GM11168 (cell line): ENCODE data around the gene OR2H1.
"Not testable (repeated sequence)": the region's sequence is repeated elsewhere in the genome, so short reads cannot be mapped to it uniquely, and the experiment has no call there.

Experiments used
- in situ Hi-C: fragments of 300-500 bp; cut with MboI; formaldehyde crosslinking; loops from one replicate; pipeline ENCODE4 v1.12.0; 2022; ENCODE audit warnings: low sequenced_read_pairs; ENCODE audit not compliant: unreplicated experiment

OR2H1 gene

DNA sequence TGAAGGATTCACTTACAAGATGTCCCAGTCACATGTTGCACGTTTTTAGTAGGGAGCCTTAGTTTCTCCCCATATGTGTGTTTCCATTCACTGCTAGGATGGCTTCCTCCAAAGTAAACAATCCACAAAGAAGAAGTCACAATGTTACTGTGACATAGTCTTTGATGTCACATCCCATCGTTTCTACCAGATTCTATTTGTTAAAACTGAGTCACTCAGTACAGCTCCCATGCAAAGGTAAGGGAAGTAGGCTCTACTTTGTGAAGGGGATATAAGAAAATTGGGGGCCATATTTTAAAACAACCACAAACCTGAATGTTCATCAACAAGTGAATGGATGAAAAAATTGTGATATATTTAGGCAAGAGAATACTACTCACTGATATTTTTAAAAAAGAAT is at the start of gene OR2H1, which contains the start of gene OR11A1:
Gene OR2H1 (plus strand): TSS at position 185 of the 400 bp plus-strand sequence. CDS start 4,615 bp downstream, outside the sequence.
Gene OR11A1 (minus strand): TSS at position 101 of the 400 bp plus-strand sequence. CDS start 29,430 bp downstream, outside the sequence.
- in situ Hi-C loops: no loop called here

DNA sequence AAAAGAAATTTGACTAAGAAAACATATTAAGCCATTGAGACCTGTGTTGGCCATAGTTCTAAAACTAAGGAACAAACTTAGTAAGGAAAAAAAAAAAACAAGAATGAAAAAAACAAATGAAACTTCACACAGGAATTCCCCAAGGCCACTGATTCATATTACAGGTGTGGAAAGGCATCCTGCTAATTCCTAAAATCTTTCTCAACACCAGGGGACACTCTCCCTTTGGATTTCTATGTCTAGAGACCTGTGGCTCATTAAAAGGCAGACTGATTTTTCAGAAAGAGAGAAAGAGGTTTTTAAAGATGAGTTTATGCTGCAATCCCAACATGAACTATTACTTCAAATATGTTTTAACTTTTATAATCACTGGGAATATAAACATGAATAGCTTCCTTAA is 42.4 kb upstream of the OR2H1 start, which contains the start of gene OR12D1:
Gene OR12D1 (plus strand): TSS at position 341 of the 400 bp plus-strand sequence.
- in situ Hi-C loops: no loop called here

DNA sequence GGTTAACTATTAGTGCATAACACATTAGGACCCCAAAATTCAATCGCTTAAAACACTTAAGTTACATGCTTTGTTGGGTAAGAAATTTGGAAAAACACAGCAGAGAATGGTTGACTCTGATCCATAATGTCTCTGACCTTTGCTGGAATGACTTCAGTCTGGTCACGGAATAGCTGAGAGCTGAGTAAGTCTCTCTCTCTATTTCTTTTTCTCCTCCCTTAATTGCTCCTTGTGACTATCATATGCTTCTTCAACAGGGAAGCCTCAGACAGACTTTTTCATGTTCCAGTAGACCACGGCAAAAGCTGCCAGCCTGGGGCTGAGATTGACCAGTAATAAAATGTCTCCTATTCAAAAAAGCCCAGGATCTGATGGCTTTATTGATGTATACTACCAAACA is 37.4 kb upstream of the OR2H1 start:
- in situ Hi-C loops: no loop called here

DNA sequence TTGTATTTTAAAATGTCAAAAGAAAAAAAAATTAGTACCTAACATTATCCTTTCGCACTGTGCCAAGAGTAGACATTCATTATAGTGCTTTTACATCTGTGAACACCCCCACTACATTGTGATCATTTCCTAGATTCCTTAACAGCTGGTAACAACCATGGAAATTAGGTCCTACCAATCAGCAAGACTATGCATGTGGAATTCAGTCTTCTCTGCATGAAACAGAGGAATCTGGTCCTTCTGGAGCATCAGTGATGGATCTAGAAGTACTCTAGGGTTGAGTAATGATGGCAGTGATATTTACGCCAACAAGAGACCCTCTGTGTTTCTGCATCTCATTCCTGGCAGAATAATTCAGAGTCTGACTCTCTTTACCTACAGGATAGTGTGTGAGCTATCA is 32.8 kb upstream of the OR2H1 start:
- in situ Hi-C loops: no loop called here

DNA sequence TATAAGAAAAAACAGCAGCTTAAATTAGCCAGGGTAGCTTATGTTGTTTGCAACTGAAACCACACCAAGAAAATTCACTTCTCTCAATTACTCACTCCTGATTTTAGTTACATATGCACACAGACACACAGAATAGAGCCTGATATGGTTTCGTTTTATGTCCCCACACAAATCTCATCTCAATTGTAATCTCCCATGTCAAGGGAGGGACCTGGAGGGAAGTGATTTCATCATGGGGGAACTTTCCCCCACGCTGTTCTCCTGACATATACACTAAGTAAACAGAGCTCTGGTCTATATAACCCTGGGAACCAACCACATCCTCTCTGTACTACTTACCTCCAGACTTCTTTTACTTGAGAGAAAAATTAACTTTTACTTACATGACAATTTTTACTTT is 32.4 kb upstream of the OR2H1 start:
- in situ Hi-C loops: no loop called here

DNA sequence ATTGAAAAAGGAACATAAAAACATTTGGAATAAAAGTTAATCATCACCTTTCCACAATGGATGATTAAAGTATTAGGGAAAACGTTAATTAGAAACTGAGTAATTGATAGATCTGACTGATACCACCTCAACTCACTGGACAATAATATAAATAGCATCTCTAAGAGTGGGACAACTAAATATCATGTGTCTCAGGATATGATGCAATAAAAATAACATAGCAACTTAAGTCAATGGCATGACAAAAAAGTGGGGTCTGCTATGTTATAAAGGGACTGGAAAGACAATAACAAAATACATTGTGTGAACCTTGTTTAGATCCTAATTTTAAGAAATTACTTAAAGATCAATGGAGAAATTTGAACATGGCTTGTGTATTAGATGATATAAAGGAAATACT is 31.9 kb upstream of the OR2H1 start:
- in situ Hi-C loops: no loop called here

DNA sequence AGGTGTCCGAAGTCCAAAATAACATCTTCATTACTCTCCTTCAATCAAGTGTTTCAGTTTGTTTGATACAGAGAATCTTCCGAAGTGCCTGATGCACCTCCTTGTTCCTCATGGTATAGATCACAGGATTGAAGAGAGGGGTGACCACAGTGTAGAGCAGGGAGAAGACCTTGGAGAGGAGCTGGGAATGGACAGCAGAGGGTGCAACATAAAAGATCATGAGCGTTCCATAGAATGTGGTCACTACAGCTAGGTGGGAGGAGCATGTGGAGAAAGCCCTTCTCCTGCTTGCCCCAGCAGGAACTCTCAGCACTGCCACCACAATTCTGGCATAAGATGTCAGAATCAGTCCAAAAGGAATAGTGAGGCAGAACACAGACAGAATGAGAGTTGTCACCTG is 30.3 kb upstream of the OR2H1 start:
- in situ Hi-C loops: no loop called here

DNA sequence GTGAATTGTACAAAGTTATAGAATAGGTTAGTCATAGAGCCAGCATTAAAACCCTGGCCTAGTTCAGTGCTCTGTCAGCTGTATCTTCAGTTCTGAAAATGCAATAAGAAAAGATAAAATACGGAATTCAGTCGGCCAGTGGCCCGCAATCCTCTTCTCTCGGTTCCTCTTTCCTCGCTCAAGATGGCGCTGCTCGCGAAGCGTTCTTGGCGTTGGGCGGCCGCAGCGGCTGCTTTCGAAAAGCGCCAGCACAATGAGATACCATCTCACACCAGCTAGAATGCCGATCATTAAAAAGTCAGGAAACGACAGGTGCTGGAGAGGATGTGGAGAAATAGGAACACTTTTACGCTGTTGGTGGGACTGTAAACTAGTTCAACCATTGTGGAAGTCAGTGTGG is 20.2 kb upstream of the OR2H1 start:
- in situ Hi-C loops: not testable (repeated sequence)

DNA sequence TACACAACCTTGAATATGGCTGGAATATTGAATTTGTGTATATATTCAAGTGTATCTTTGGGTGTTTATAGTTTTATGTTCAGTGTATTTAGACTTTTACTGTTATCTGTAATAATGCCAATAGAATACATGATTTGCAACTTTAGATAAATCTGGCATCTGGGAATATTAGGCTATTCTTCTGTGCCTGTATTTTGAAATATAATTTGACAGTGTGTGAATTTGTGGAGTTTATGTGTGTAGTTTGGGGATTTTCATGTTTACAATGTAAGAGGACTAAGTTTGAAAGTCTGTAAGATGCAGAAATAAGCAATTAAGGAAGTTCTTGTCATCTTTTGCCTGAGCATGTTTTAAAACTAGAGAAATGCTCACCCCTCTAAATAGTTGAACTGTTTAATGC is 17.9 kb upstream of the OR2H1 start, which contains the start of gene OR10C1:
Gene OR10C1 (plus strand): TSS at position 301 of the 400 bp plus-strand sequence. CDS start 710 bp downstream, outside the sequence.
- in situ Hi-C loops: no loop called here

DNA sequence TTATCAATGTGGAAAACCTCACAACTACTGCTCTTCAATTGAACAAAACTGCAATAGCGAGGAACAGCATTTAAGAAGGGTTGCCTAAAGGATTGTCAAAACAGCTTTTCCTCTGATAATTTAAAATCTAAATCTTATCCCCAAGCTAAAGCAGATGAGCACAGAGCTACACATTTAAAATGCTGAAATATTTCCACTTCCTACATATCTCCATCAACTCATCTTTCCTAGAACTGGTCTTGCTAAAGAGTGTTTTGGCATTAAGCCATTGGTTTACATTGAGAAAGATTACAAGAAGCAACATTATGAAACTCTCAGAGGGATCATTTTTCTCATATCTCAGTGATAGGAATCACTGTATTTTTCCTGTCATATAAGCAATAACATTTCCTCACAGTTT is 14.2 kb upstream of the OR2H1 start:
- in situ Hi-C loops: no loop called here

DNA sequence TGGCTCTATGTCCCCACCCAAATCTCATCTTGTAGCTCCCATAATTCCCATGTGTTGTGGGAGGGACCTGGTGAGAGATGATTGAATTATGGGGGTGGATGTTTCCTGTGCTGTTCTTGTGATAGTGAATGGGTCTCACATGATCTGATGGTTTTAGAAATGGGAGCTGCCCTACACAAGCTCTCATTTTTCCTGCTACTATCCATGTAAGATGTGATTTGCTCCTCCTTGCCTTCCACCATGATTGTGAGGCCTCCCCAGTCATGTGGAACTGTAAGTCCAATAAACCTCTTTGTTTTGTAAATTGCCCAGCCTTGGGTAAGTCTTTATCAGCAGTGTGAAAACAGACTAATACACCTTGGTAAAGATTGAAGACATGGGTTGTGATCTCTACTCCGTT is 12.9 kb upstream of the OR2H1 start:
- in situ Hi-C loops: not testable (repeated sequence)

DNA sequence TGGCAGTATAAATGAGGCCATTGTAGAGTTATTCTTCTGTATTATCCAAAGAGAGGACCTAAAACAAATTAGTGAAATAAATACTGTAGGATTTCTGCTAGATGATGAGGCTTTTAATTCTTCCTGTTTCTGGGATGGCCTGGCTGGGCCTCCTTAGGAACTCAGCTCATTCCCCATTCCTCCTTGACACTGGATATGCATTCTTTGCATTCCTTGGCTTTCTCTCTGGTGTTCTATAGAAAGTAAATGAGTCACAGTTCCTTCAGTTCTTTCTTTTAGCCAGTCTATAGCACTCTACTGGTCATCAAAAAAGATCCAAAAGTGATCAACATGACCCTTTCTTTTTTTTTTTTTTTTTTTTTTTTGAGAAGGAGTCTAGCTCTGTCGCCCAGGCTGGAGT is 9.3 kb upstream of the OR2H1 start:
- in situ Hi-C loops: no loop called here

DNA sequence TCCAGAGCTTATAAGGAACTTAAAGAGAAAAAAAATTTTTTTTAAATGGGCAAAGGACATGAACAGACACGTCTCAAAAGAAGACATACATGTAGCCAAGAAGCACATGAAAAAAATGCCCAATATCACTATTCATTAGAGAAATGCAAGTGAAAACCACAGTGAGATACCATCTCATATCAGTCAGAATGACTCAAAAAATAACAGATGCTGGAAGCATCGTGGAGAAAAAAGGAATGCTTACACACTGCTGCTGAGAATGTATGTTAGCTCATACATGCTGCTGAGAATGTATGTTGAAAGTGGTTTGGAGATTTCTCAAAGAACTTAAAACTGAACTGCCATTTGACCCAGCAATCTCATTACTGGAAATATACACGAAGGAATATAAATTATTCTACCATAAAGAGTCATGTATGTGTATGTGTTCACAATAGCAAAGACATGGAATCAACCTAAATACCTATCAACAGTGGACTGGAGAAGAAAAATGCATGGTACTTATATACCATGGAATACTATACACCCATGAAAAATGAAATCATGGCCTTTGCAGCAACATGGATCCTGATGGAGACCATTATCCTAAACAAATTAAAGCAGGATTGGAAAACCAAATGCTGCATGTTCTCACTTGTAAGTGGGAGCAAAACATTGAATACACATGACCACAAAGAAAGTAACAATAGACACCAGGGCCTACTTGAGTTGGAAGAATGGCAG is 5.3 kb upstream of the OR2H1 start:
- in situ Hi-C loops: no loop called here

DNA sequence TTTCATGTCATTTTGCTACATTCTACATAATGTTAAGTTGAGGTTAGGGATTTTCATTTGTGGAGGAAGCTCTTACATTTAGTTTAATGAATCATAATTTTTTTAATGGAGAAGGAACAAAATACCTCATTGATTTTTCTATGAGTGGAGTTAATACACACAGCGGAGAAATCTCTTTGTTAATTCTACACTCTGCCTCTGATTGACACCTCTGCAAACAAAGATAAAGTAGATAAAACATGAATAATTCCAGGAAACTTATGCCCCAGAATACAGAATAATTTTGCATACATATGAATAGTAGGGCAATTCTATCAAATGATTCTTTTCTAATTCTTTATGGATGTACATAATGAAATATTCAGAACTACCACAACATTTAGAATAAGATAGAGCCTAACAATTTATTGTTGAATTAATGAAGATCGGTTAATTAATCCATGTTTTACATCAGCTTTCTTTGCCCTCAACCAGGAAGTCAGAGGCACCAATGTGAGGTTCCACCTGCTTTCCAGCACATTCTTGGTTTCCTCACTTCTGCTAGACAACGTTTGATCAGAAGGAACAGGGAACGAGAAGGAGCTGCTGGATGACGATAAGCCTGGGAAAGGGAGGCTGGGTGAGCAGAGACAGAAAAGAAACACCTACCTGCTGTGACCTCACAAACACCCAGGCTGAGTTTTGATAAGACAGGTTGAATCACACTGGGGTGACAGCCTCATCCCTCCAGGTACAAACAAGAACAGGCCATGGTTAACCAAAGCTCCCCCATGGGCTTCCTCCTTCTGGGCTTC is 4.3 kb downstream of the OR2H1 start:
- in situ Hi-C loops: no loop called here

DNA sequence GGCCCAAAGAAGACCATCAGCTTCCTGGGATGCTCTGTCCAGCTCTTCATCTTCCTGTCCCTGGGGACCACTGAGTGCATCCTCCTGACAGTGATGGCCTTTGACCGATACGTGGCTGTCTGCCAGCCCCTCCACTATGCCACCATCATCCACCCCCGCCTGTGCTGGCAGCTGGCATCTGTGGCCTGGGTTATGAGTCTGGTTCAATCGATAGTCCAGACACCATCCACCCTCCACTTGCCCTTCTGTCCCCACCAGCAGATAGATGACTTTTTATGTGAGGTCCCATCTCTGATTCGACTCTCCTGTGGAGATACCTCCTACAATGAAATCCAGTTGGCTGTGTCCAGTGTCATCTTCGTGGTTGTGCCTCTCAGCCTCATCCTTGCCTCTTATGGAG is 5.1 kb downstream of the OR2H1 start:
- in situ Hi-C loops: no loop called here

DNA sequence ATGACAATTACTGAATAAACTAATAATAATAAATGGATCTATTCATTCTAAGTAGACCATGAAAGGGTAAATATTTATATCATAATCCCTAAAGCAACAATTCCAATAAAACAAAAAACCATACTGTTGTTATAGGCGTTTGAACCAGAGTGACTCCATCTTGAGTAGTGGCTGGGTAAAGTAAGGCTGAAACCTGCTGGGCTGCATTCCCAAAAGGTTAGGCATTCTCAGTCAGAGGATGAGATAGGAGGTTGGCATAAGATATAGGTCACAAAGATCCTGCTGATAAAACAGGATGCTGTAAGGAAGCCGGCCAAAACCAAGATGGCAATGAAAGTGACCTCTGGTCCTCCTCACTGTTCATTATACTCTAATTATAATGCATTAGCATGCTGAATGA is 8.3 kb downstream of the OR2H1 start:
- in situ Hi-C loops: no loop called here

DNA sequence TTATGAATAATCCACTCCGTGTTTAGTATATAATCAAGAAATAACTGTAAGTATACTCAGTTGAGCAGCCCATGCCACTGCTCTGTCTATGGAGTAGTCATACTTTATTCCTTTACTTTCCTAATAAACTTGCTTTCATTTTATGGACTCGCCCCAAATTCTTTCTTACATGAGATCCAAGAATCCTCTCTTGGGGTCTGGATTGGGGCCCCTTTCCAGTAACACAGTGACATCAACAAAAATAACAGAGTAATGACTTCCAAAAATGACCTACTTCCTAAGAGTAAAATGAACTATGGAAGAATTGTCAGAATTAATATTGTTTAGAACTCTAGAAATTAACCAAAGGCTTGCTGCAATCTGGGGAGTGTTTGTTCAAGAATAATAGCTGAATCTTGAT is 8.8 kb downstream of the OR2H1 start:
- in situ Hi-C loops: no loop called here

DNA sequence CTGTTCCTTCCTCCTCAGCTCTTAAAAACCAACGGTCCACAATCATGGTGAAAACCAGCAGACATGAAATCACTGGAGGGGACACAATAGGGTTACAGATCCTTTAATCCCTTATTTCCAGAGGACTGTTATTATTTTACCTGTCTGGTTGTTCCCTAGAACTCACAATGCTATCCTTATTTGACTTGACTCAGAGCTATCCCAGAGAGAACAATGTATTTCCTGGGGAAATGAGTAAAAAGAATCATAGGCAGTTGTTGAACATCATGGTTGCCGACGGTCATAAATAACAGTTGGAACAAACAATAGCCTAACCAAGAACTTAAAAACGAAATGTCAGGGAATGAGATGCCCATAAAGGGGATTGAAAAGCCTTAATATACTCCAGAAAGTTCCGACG is 9.3 kb downstream of the OR2H1 start:
- in situ Hi-C loops: no loop called here

DNA sequence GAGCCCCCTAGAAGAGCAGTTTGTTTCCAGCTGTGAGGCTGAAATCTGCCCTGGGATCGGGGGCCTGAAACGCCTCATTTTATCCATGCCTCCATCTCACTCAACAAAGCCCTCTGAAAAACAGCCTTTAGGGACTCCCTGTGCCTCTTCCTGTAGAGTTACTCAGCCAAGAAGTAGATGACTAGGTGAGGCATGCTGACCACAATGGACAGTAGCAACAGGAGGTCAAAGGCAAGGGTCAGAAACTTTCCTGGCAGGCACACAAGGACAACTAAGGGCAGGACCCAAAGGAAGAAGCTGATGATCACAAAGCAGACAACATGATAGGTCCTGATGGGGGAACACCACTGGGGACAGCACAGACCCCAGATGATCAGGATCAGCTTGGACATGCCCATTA is 18.0 kb downstream of the OR2H1 start:
- in situ Hi-C loops: no loop called here

DNA sequence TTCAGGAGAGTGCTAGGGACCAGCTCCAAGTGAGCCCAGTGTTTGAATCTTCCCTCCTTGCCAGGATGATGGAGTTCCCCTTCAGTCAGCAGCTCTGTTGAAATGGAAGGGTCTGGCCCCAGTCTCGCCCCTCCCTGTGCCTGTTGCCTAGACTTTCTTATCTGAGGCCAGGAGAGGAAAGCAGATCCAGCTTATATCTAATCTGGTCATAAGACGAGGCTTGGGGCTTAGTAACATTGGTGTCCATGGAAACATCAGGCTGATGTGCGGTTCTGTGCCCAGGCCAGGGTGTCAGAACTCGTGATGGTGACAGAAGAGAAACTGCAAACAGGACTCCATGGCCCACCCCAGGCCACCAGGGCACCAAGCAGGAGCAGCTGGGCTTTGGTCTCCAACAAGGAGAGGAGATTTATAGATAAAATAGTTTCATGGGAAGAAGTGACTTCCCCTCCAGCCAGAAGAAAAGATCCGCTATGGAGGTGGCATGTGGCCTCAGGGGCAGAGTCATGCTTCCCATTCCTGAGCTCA is 21.0 kb downstream of the OR2H1 start:
- in situ Hi-C loops: no loop called here

DNA sequence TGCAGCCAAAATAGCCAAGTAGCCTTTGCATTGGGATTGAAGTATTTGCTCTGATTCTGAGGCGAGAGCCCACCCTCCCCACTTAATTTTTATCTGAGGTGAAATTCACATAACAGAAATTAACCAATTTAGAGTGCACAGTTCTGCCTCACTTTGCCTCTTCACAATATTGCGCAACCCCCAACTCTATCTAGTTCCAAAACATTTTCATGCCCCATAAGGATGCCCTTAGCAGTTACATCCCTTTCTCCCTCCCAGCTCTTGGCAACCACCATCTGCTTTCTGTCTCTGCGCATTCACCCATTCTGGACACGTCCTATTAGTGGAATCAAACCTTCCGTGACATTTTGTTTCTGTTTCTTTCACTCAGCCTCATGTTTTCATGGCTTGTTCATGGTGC is 21.8 kb downstream of the OR2H1 start:
- in situ Hi-C loops: no loop called here
